22Rv1 (cell line): ENCODE measurements around the gene CERT1.
A peak's percentile ranks its signal among the peaks of the same experiment; 100 is the strongest.
"Not testable (repeated sequence)": the region's sequence is repeated elsewhere in the genome, so short reads cannot be mapped to it uniquely, and the experiment has no call there.

ENCODE experiments used
- H3K27ac ChIP-seq: fragments of 450-650 bp; 2 replicates; pipeline ENCODE4 v1.5.1; 2017
- CTCF ChIP-seq: fragments of 450-650 bp; IDR thresholded peaks from 2 replicates; pipeline ENCODE4 v1.5.1; 2017; ENCODE audit warnings: mild to moderate bottlenecking
- ZFX ChIP-seq: fragments of 450-650 bp; IDR thresholded peaks from 2 replicates; pipeline ENCODE4 v1.6.1; 2017; ENCODE audit warnings: antibody characterized with exemption, borderline replicate concordance

Gene CERT1

GRCh38 chr5:75510836-75511434 lies 494 bp downstream of the CERT1 start:
- TF ChIP-seq ZFX (no peak), CTCF (no peak)
- peak overlapping the region; percentile 69 for H3K27ac ChIP-seq

GRCh38 chr5:75510417-75510835 lies 1.0 kb downstream of the CERT1 start:
- no peak for TF ChIP-seq ZFX
- TF ChIP-seq CTCF: no peak
- H3K27ac ChIP-seq: peak overlapping the region; percentile 69; the same call in 1 of the 2 replicates

GRCh38 chr5:75509956-75510355 lies 1.5 kb downstream of the CERT1 start:
- TF ChIP-seq CTCF (no peak), ZFX (no peak)
- no peak overlapping the region for H3K27ac ChIP-seq

- TF ChIP-seq ZFX: no peak
- TF ChIP-seq CTCF: no peak
- no peak overlapping the region for H3K27ac ChIP-seq
These were observed 1.9 kb downstream of the CERT1 start for GRCh38 chr5:75509546-75509945.

GRCh38 chr5:75507841-75508240 lies 3.6 kb downstream of the CERT1 start:
- H3K27ac ChIP-seq: no peak overlapping the region
- TF ChIP-seq ZFX (no peak), CTCF (no peak)

- H3K27ac ChIP-seq: not testable (repeated sequence)
These were observed 6.3 kb downstream of the CERT1 start for GRCh38 chr5:75505112-75505511.

- not testable (repeated sequence) for H3K27ac ChIP-seq
These were observed 12.6 kb downstream of the CERT1 start for GRCh38 chr5:75498875-75499274.

GRCh38 chr5:75498208-75498777 lies 13.1 kb downstream of the CERT1 start:
- no peak overlapping the region for H3K27ac ChIP-seq
- no peak for TF ChIP-seq ZFX
- no peak for TF ChIP-seq CTCF
